Stimulated activated CD4-positive, alpha-beta T cell treated with anti-CD3 and anti-CD28 coated beads, TNF-alpha, amount 100 ng/mL, for 24 hours (primary cell): ENCODE measurements around the gene FGFBP1.
A peak's percentile ranks its signal among the peaks of the same experiment; 100 is the strongest.

Experiments used
- DNase-seq, 3 experiments: peaks; one replicate each; pipeline ENCODE4 v3.0.0-alpha.2; 2020; ENCODE audit warnings: low read depth in 3 of 3

Gene FGFBP1

GRCh38 chr4:15912961-15913630, 25.4 kb downstream of the FGFBP1 start:
- no peak for DNase-seq

- no peak for DNase-seq
Measured at GRCh38 chr4:15912236-15912635, 26.3 kb downstream of the FGFBP1 start.

GRCh38 chr4:15910155-15910940, 28.2 kb downstream of the FGFBP1 start:
- DNase-seq, result no peak

- DNase-seq, result no peak
Measured at GRCh38 chr4:15907430-15907829, 31.1 kb downstream of the FGFBP1 start.

- peak in 1 of 3 experiments; percentile 9 for DNase-seq
Measured at GRCh38 chr4:15906020-15906443, 32.5 kb downstream of the FGFBP1 start.

- no peak for DNase-seq
Measured at GRCh38 chr4:15902746-15903145, 35.8 kb downstream of the FGFBP1 start.

- DNase-seq, result no peak
Measured at GRCh38 chr4:15901998-15902397, 36.5 kb downstream of the FGFBP1 start.

- no peak for DNase-seq
Measured at GRCh38 chr4:15901007-15901406, 37.5 kb downstream of the FGFBP1 start.

GRCh38 chr4:15899511-15899910, 39.0 kb downstream of the FGFBP1 start:
- no peak for DNase-seq

GRCh38 chr4:15898902-15899301, 39.6 kb downstream of the FGFBP1 start:
- no peak for DNase-seq

GRCh38 chr4:15897577-15897976, 41.0 kb downstream of the FGFBP1 start:
- DNase-seq, result no peak

- no peak for DNase-seq
Measured at GRCh38 chr4:15894921-15895916, 43.3 kb downstream of the FGFBP1 start.

- DNase-seq, result no peak
Measured at GRCh38 chr4:15894393-15894792, 44.1 kb downstream of the FGFBP1 start.

- DNase-seq, result no peak
Measured at GRCh38 chr4:15893962-15894361, 44.6 kb downstream of the FGFBP1 start.

GRCh38 chr4:15891312-15891711, 47.2 kb downstream of the FGFBP1 start:
- no peak for DNase-seq

GRCh38 chr4:15890246-15890829, 48.2 kb downstream of the FGFBP1 start:
- DNase-seq, result no peak

GRCh38 chr4:15888515-15888914, 50.0 kb downstream of the FGFBP1 start:
- DNase-seq, result no peak
